ENCODE results near the gene FKRP.
A peak's percentile ranks its signal among the peaks of the same experiment; 100 is the strongest.

FKRP gene

GRCh38 chr19:46726971-46727501 is 18.8 kb upstream of the FKRP start:
- Histone ChIP-seq H3K4me3 (ENCODE audit: low read depth, low read length) (no peak overlapping the region), H3K27me3 (ENCODE audit: insufficient read depth, low read length) (no peaks in the 10 kb centered on the region), H3K36me3 (ENCODE audit: insufficient read depth, low read length) (0 out of 2 replicates have a peak, but pooled peaks cover 3% of the 10 kb centered on the region), H3K27ac (ENCODE audit: low read depth, low read length) (no peak overlapping the region), H3K79me2 (ENCODE audit: control insufficient read depth, insufficient read depth, low read length, unreplicated experiment) (peaks cover 11% of the 10 kb centered on the region), H2AFZ (ENCODE audit: low read length, unreplicated experiment) (no peak overlapping the region), H3K4me1 (ENCODE audit: control insufficient read depth, insufficient read depth, low read length, unreplicated experiment) (peaks cover 17% of the 10 kb centered on the region)

- Histone ChIP-seq H3K79me2 (ENCODE audit: control insufficient read depth, insufficient read depth, low read length, unreplicated experiment) (peaks cover 11% of the 10 kb centered on the region), H3K27ac (ENCODE audit: low read depth, low read length) (no peak overlapping the region), H3K36me3 (ENCODE audit: insufficient read depth, low read length) (0 out of 2 replicates have a peak, but pooled peaks cover 3% of the 10 kb centered on the region)
Observed at GRCh38 chr19:46727757-46728156, 18.1 kb upstream of the FKRP start.

GRCh38 chr19:46728208-46728607 is 17.6 kb upstream of the FKRP start:
- H3K27me3 ChIP-seq (ENCODE audit: insufficient read depth, low read length) = no peaks in the 10 kb centered on the region
- no peak overlapping the region for H3K4me3 ChIP-seq (ENCODE audit: low read depth, low read length)
- no peak overlapping the region for H3K27ac ChIP-seq (ENCODE audit: low read depth, low read length)
- peaks cover 19% of the 10 kb centered on the region for H3K4me1 ChIP-seq (ENCODE audit: control insufficient read depth, insufficient read depth, low read length, unreplicated experiment)
- H2AFZ ChIP-seq (ENCODE audit: low read length, unreplicated experiment) = no peak overlapping the region
- peaks cover 15% of the 10 kb centered on the region for H3K79me2 ChIP-seq (ENCODE audit: control insufficient read depth, insufficient read depth, low read length, unreplicated experiment)
- 0 out of 2 replicates have a peak, but pooled peaks cover 3% of the 10 kb centered on the region for H3K36me3 ChIP-seq (ENCODE audit: insufficient read depth, low read length)

More at GRCh38 chr19:46727757-46728156, 18.1 kb upstream of the FKRP start:
- Histone ChIP-seq H3K27me3 (ENCODE audit: insufficient read depth, low read length) (no peaks in the 10 kb centered on the region), H2AFZ (ENCODE audit: low read length, unreplicated experiment) (no peak overlapping the region), H3K4me1 (ENCODE audit: control insufficient read depth, insufficient read depth, low read length, unreplicated experiment) (peaks cover 19% of the 10 kb centered on the region), H3K4me3 (ENCODE audit: low read depth, low read length) (no peak overlapping the region)

GRCh38 chr19:46728693-46729339 is 17.0 kb upstream of the FKRP start:
- Histone ChIP-seq H3K4me3 (ENCODE audit: low read depth, low read length) (no peak overlapping the region), H3K4me1 (ENCODE audit: control insufficient read depth, insufficient read depth, low read length, unreplicated experiment) (peaks cover 24% of the 10 kb centered on the region), H2AFZ (ENCODE audit: low read length, unreplicated experiment) (no peak overlapping the region), H3K27me3 (ENCODE audit: insufficient read depth, low read length) (no peaks in the 10 kb centered on the region), H3K36me3 (ENCODE audit: insufficient read depth, low read length) (0 out of 2 replicates have a peak, but pooled peaks cover 3% of the 10 kb centered on the region), H3K79me2 (ENCODE audit: control insufficient read depth, insufficient read depth, low read length, unreplicated experiment) (peaks cover 21% of the 10 kb centered on the region), H3K27ac (ENCODE audit: low read depth, low read length) (no peak overlapping the region)

GRCh38 chr19:46729696-46730095 is 16.2 kb upstream of the FKRP start:
- Histone ChIP-seq H3K36me3 (ENCODE audit: insufficient read depth, low read length) (0 out of 2 replicates have a peak, but pooled peaks cover 6% of the 10 kb centered on the region), H3K27me3 (ENCODE audit: insufficient read depth, low read length) (no peaks in the 10 kb centered on the region), H2AFZ (ENCODE audit: low read length, unreplicated experiment) (no peak overlapping the region), H3K4me1 (ENCODE audit: control insufficient read depth, insufficient read depth, low read length, unreplicated experiment) (peaks cover 27% of the 10 kb centered on the region), H3K27ac (ENCODE audit: low read depth, low read length) (no peak overlapping the region), H3K79me2 (ENCODE audit: control insufficient read depth, insufficient read depth, low read length, unreplicated experiment) (peaks cover 27% of the 10 kb centered on the region), H3K4me3 (ENCODE audit: low read depth, low read length) (no peak overlapping the region)

GRCh38 chr19:46730187-46730586 is 15.7 kb upstream of the FKRP start:
- Histone ChIP-seq H3K4me1 (ENCODE audit: control insufficient read depth, insufficient read depth, low read length, unreplicated experiment) (peaks cover 27% of the 10 kb centered on the region), H3K4me3 (ENCODE audit: low read depth, low read length) (no peak overlapping the region), H2AFZ (ENCODE audit: low read length, unreplicated experiment) (no peak overlapping the region), H3K27me3 (ENCODE audit: insufficient read depth, low read length) (no peaks in the 10 kb centered on the region), H3K79me2 (ENCODE audit: control insufficient read depth, insufficient read depth, low read length, unreplicated experiment) (peaks cover 27% of the 10 kb centered on the region), H3K36me3 (ENCODE audit: insufficient read depth, low read length) (0 out of 2 replicates have a peak, but pooled peaks cover 6% of the 10 kb centered on the region), H3K27ac (ENCODE audit: low read depth, low read length) (no peak overlapping the region)

- Histone ChIP-seq H3K27ac (ENCODE audit: low read depth, low read length) (peak overlapping the region; percentile 45), H3K79me2 (ENCODE audit: control insufficient read depth, insufficient read depth, low read length, unreplicated experiment) (peaks cover 27% of the 10 kb centered on the region), H3K4me3 (ENCODE audit: low read depth, low read length) (no peak overlapping the region), H3K36me3 (ENCODE audit: insufficient read depth, low read length) (0 out of 2 replicates have a peak, but pooled peaks cover 6% of the 10 kb centered on the region), H2AFZ (ENCODE audit: low read length, unreplicated experiment) (no peak overlapping the region), H3K4me1 (ENCODE audit: control insufficient read depth, insufficient read depth, low read length, unreplicated experiment) (peaks cover 27% of the 10 kb centered on the region), H3K27me3 (ENCODE audit: insufficient read depth, low read length) (no peaks in the 10 kb centered on the region)
Observed at GRCh38 chr19:46730595-46730994, 15.3 kb upstream of the FKRP start.

- H3K27ac ChIP-seq (ENCODE audit: low read depth, low read length) = peak overlapping the region; percentile 45
- H3K4me1 ChIP-seq (ENCODE audit: control insufficient read depth, insufficient read depth, low read length, unreplicated experiment) = peaks cover 27% of the 10 kb centered on the region
- no peak overlapping the region for H2AFZ ChIP-seq (ENCODE audit: low read length, unreplicated experiment)
- H3K79me2 ChIP-seq (ENCODE audit: control insufficient read depth, insufficient read depth, low read length, unreplicated experiment) = peaks cover 27% of the 10 kb centered on the region
- 0 out of 2 replicates have a peak, but pooled peaks cover 6% of the 10 kb centered on the region for H3K36me3 ChIP-seq (ENCODE audit: insufficient read depth, low read length)
- no peaks in the 10 kb centered on the region for H3K27me3 ChIP-seq (ENCODE audit: insufficient read depth, low read length)
- H3K4me3 ChIP-seq (ENCODE audit: low read depth, low read length) = no peak overlapping the region
Observed at GRCh38 chr19:46731007-46731501, 14.8 kb upstream of the FKRP start.

GRCh38 chr19:46731584-46731983 is 14.3 kb upstream of the FKRP start:
- no peak overlapping the region for H3K4me3 ChIP-seq (ENCODE audit: low read depth, low read length)
- H3K27ac ChIP-seq (ENCODE audit: low read depth, low read length) = peak overlapping the region; percentile 45
- H3K27me3 ChIP-seq (ENCODE audit: insufficient read depth, low read length) = no peaks in the 10 kb centered on the region
- H3K36me3 ChIP-seq (ENCODE audit: insufficient read depth, low read length) = 0 out of 2 replicates have a peak, but pooled peaks cover 6% of the 10 kb centered on the region
- H3K4me1 ChIP-seq (ENCODE audit: control insufficient read depth, insufficient read depth, low read length, unreplicated experiment) = peaks cover 27% of the 10 kb centered on the region
- H2AFZ ChIP-seq (ENCODE audit: low read length, unreplicated experiment) = no peak overlapping the region
- peaks cover 28% of the 10 kb centered on the region for H3K79me2 ChIP-seq (ENCODE audit: control insufficient read depth, insufficient read depth, low read length, unreplicated experiment)

GRCh38 chr19:46732172-46732938 is 13.5 kb upstream of the FKRP start:
- H3K36me3 ChIP-seq (ENCODE audit: insufficient read depth, low read length) = 0 out of 2 replicates have a peak, but pooled peaks cover 6% of the 10 kb centered on the region
- H3K4me1 ChIP-seq (ENCODE audit: control insufficient read depth, insufficient read depth, low read length, unreplicated experiment) = peaks cover 27% of the 10 kb centered on the region
- H3K27me3 ChIP-seq (ENCODE audit: insufficient read depth, low read length) = no peaks in the 10 kb centered on the region
- H3K4me3 ChIP-seq (ENCODE audit: low read depth, low read length) = no peak overlapping the region
- peaks cover 34% of the 10 kb centered on the region for H3K79me2 ChIP-seq (ENCODE audit: control insufficient read depth, insufficient read depth, low read length, unreplicated experiment)
- no peak overlapping the region for H3K27ac ChIP-seq (ENCODE audit: low read depth, low read length)
- no peak overlapping the region for H2AFZ ChIP-seq (ENCODE audit: low read length, unreplicated experiment)
